ENCODE data around the gene ERICH6B. TPM values are rescaled to one million over a fixed set of nuclear protein-coding genes. Genes with fewer than 3 reads are reported as not detected.

ERICH6B gene
- total RNA-seq, 1 experiment from 2014 or later, result not detected

DNA sequence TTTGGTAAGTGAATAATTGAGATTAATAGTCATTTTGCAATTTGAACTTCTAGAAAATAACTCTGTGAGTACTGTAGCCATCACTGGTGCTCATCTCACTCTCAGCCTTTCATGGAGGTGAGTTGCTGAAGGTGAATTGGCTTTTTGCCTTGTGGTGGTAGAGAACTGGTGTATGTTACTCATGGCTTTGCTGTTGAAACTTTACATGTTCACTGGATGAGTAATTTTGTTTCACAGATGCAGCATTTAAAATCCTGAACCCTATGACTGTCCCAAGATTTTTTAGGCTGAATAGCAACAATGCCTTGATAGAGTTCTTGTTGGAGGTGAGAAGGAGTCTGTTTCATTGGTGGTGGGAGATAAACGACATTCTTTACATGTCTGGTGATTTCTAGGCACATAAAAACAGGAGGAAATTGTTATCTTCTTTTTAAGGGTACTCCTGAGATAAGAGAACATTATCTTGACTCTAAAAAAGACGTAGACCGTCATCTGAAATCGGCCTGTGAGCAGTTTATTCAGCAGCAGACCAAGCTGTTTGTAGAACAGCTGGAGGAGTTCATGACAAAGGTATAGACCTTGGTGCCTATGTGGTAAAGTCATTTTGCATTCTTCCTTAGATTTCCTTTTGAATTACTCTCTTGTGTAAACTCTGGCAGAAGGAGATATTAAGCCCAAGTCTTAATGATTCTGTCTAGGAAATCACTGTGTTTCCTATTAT is 96.9 kb downstream of the ERICH6B start:
- Histone ChIP-seq H3F3A (ENCODE audit: low read length, unreplicated experiment) (no peaks in the 10 kb centered on the region), H3K36me3 (ENCODE audit: low read depth, low read length) (peaks cover 30% of the 10 kb centered on the region), H3K4me3 (ENCODE audit: low read length) (no peak overlapping the region), H2AFZ (ENCODE audit: low read length) (no peak overlapping the region), H4K20me1 (ENCODE audit: low read length) (no peaks in the 10 kb centered on the region), H3K4me2 (ENCODE audit: low read length) (no peak overlapping the region), H3K9me3 (ENCODE audit: low read length) (no peaks in the 10 kb centered on the region), H3K79me2 (ENCODE audit: low read length) (no peaks in the 10 kb centered on the region), H3K27me3 (ENCODE audit: low read length) (no peaks in the 10 kb centered on the region), H3K4me1 (ENCODE audit: insufficient read depth, low read length) (peaks cover 46% of the 10 kb centered on the region), H3K9me2 (replicated peaks; ENCODE audit: low read length) (no peaks in the 10 kb centered on the region), H3K9ac (ENCODE audit: low read length) (no peak overlapping the region), H3K27ac (ENCODE audit: low read length) (0 out of 2 replicates have a peak overlapping the region, but pooled peaks have one; percentile 37)
- DNase-seq (peak; percentile 79), ATAC-seq (peak; percentile 38)
- POLR2A ChIA-PET (ENCODE audit: unreplicated experiment), result no interaction called here
- no TSS peak for BruUV-seq (replicated peaks)
- CTCF ChIA-PET, result no interaction called here
- intact Hi-C loops (cut with micrococcal nuclease), result no loop called here
- TF ChIP-seq, protein P1, sequence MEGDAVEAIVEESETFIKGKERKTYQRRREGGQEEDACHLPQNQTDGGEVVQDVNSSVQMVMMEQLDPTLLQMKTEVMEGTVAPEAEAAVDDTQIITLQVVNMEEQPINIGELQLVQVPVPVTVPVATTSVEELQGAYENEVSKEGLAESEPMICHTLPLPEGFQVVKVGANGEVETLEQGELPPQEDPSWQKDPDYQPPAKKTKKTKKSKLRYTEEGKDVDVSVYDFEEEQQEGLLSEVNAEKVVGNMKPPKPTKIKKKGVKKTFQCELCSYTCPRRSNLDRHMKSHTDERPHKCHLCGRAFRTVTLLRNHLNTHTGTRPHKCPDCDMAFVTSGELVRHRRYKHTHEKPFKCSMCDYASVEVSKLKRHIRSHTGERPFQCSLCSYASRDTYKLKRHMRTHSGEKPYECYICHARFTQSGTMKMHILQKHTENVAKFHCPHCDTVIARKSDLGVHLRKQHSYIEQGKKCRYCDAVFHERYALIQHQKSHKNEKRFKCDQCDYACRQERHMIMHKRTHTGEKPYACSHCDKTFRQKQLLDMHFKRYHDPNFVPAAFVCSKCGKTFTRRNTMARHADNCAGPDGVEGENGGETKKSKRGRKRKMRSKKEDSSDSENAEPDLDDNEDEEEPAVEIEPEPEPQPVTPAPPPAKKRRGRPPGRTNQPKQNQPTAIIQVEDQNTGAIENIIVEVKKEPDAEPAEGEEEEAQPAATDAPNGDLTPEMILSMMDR (conservative IDR thresholded peaks at IDR 0.05; ENCODE audit: low read depth, low read length), result no peak

DNA sequence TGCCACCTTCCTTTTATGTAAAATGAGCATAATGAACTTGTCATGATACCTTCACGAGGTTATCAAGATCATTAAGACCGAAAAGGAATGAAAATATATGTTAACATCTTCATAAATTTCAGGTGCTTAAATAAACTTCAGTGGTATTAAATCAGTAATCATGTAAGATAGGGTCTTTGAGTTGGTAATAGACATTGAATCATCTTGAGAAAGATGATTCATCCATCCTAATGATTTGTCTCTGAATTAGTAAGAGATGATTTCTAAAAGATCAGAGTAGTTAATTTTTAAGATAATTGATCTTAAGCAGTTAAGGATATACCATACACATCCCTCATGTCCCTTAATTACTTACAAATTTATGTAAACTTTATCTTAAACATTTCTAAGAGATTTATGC is 98.8 kb downstream of the ERICH6B start:
- no peaks in the 10 kb centered on the region for H3K9me3 ChIP-seq (ENCODE audit: low read length)
- H3K4me2 ChIP-seq (ENCODE audit: low read length), result no peak overlapping the region
- H3K27ac ChIP-seq (ENCODE audit: low read length), result no peak overlapping the region
- ATAC-seq (no peak), DNase-seq (no peak)
- H3K27me3 ChIP-seq (ENCODE audit: low read length), result no peaks in the 10 kb centered on the region
- TF ChIP-seq, protein P1 (conservative IDR thresholded peaks at IDR 0.05; ENCODE audit: low read depth, low read length), result no peak
- TF ChIP-seq EZH2 (IDR thresholded peaks at IDR 0.05; ENCODE audit: low read length, unreplicated experiment) (no peak), EZH2phosphoT487 (IDR thresholded peaks at IDR 0.05; ENCODE audit: borderline replicate concordance, low read length) (no peak)
- no peaks in the 10 kb centered on the region for H4K20me1 ChIP-seq (ENCODE audit: low read length)
- H3K4me3 ChIP-seq (ENCODE audit: low read length), result no peak overlapping the region
- H3K36me3 ChIP-seq (ENCODE audit: low read depth, low read length), result peaks cover 37% of the 10 kb centered on the region
- no peaks in the 10 kb centered on the region for H3K79me2 ChIP-seq (ENCODE audit: low read length)
- BruUV-seq (replicated peaks), result no TSS peak
- no peak overlapping the region for H3K9ac ChIP-seq (ENCODE audit: low read length)
- H3K4me1 ChIP-seq (ENCODE audit: insufficient read depth, low read length), result peaks cover 43% of the 10 kb centered on the region
- ChIA-PET POLR2A (ENCODE audit: unreplicated experiment) (no interaction called here), CTCF (no interaction called here)
- no peak overlapping the region for H2AFZ ChIP-seq (ENCODE audit: low read length)
- H3K9me2 ChIP-seq (replicated peaks; ENCODE audit: low read length), result no peaks in the 10 kb centered on the region
- peaks cover 2% of the 10 kb centered on the region for H3F3A ChIP-seq (ENCODE audit: low read length, unreplicated experiment)
- intact Hi-C loops (cut with micrococcal nuclease), result no loop called here

DNA sequence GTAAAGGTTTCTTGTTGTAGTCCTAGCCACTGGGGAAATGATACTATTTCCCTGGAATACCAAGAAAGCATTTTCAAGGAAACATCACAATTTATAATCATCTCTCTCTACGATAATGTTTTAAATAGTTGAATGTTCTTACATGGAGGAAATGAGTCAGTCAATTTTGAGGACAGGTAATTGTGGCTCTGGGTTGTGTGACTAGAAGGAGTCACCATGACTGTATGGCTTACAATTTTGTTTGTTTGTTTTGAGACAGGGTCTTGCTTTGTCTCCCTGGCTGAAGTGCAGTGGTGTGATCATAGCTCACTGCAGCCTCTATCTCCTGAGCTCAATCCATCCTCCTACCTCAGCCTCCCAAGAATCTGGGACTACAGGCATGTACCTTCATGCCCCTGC is 103.4 kb downstream of the ERICH6B start:
- TF ChIP-seq EZH2 (IDR thresholded peaks at IDR 0.05; ENCODE audit: low read length, unreplicated experiment), result no peak
- TF ChIP-seq, protein P1 (conservative IDR thresholded peaks at IDR 0.05; ENCODE audit: low read depth, low read length), result no peak
- no peak for TF ChIP-seq EZH2phosphoT487 (IDR thresholded peaks at IDR 0.05; ENCODE audit: borderline replicate concordance, low read length)
- BruUV-seq (replicated peaks), result TSS peak; percentile 27
- Histone ChIP-seq H3F3A (ENCODE audit: low read length, unreplicated experiment) (peaks cover 4% of the 10 kb centered on the region), H3K4me3 (ENCODE audit: low read length) (peak overlapping the region; percentile 28; the same call in 1 of the 2 replicates), H3K9me3 (ENCODE audit: low read length) (no peaks in the 10 kb centered on the region), H4K20me1 (ENCODE audit: low read length) (no peaks in the 10 kb centered on the region), H3K27ac (ENCODE audit: low read length) (peak overlapping the region; percentile 94), H3K27me3 (ENCODE audit: low read length) (no peaks in the 10 kb centered on the region), H3K4me2 (ENCODE audit: low read length) (peak overlapping the region; percentile 70), H2AFZ (ENCODE audit: low read length) (no peak overlapping the region), H3K9ac (ENCODE audit: low read length) (peak overlapping the region; percentile 58), H3K9me2 (replicated peaks; ENCODE audit: low read length) (no peaks in the 10 kb centered on the region), H3K4me1 (ENCODE audit: insufficient read depth, low read length) (peaks cover 19% of the 10 kb centered on the region), H3K36me3 (ENCODE audit: low read depth, low read length) (peaks cover 18% of the 10 kb centered on the region), H3K79me2 (ENCODE audit: low read length) (no peaks in the 10 kb centered on the region)
- CTCF ChIA-PET, result no interaction called here
- intact Hi-C loops (cut with micrococcal nuclease), result no loop called here
- peak; percentile 82 for DNase-seq
- POLR2A ChIA-PET (ENCODE audit: unreplicated experiment), result no interaction called here
- peak; percentile 87 for ATAC-seq
